Activated T-cell treated with anti-CD3 and anti-CD28 coated beads, Interleukin-2, amount 50 U/mL, for 4 hours (primary cell): ENCODE measurements around the gene OR10V1. TPM values are rescaled to one million over a fixed set of nuclear protein-coding genes. Genes with fewer than 3 reads are reported as not detected.

Experiments
- ATAC-seq, 2 donors: fragments of 200-7000 bp; cut with Tn5 transposase; one replicate each; pipeline ENCODE4 v1.10.0; 2021
- DNase-seq: peaks from one replicate; pipeline ENCODE4 v3.0.0-alpha.2; 2020
- H3K27me3 Mint-ChIP-seq: one replicate; pipeline ENCODE4 v1.8.0; 2021; ENCODE audit warnings: low read depth, mixed read lengths
- H3K36me3 Mint-ChIP-seq: one replicate; pipeline ENCODE4 v1.8.0; 2022; ENCODE audit warnings: mixed read lengths; ENCODE audit not compliant: insufficient read depth
- H3K4me1 Mint-ChIP-seq: one replicate; pipeline ENCODE4 v1.8.0; 2021; ENCODE audit warnings: low read depth, mixed read lengths
- H3K4me3 Mint-ChIP-seq: one replicate; pipeline ENCODE4 v1.8.0; 2021; ENCODE audit warnings: mild to moderate bottlenecking, moderate library complexity, mixed read lengths
- H3K9me3 Mint-ChIP-seq: one replicate; pipeline ENCODE4 v1.8.0; 2021; ENCODE audit warnings: mixed read lengths
- total RNA-seq, 3 donors: library from RNA; stranded (reverse); gene quantifications; one replicate each; pipeline ENCODE4 v1.2.1, GENCODE V29; 2021

The OR10V1 gene, protein sequence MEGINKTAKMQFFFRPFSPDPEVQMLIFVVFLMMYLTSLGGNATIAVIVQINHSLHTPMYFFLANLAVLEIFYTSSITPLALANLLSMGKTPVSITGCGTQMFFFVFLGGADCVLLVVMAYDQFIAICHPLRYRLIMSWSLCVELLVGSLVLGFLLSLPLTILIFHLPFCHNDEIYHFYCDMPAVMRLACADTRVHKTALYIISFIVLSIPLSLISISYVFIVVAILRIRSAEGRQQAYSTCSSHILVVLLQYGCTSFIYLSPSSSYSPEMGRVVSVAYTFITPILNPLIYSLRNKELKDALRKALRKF
- not detected for total RNA-seq

- Mint-ChIP-seq H3K4me3 (no peak within 1 kb of the TSS), H3K9me3 (no peaks in the 10 kb centered on the region), H3K36me3 (no peaks in the 10 kb centered on the region), H3K27me3 (peaks cover 23% of the 10 kb centered on the region), H3K4me1 (no peaks in the 10 kb centered on the region)
- ATAC-seq: no peak
- DNase-seq: no peak
Measured at GRCh38 chr11:59713745-59714144, at the start of gene OR10V1. Gene OR10V1, minus strand, starts transcription at chr11:59713845. Its CDS starts 0 bp downstream, at chr11:59713845.

- H3K27me3 Mint-ChIP-seq: no peaks in the 10 kb centered on the region
- no peak overlapping the region for H3K4me3 Mint-ChIP-seq
- H3K4me1 Mint-ChIP-seq: peaks cover 16% of the 10 kb centered on the region
- no peaks in the 10 kb centered on the region for H3K36me3 Mint-ChIP-seq
- no peak for DNase-seq
- no peak for ATAC-seq
- no peaks in the 10 kb centered on the region for H3K9me3 Mint-ChIP-seq
Measured at GRCh38 chr11:59761993-59762392, 48.3 kb upstream of the OR10V1 start.

GRCh38 chr11:59760771-59761170 lies 47.1 kb upstream of the OR10V1 start:
- no peak for ATAC-seq
- Mint-ChIP-seq H3K4me1 (peaks cover 23% of the 10 kb centered on the region), H3K36me3 (no peaks in the 10 kb centered on the region), H3K4me3 (no peak overlapping the region), H3K9me3 (no peaks in the 10 kb centered on the region), H3K27me3 (no peaks in the 10 kb centered on the region)
- no peak for DNase-seq

GRCh38 chr11:59759900-59760299 lies 46.3 kb upstream of the OR10V1 start:
- no peaks in the 10 kb centered on the region for H3K27me3 Mint-ChIP-seq
- DNase-seq (no peak), ATAC-seq (no peak)
- no peak overlapping the region for H3K4me3 Mint-ChIP-seq
- H3K36me3 Mint-ChIP-seq: no peaks in the 10 kb centered on the region
- peaks cover 18% of the 10 kb centered on the region for H3K4me1 Mint-ChIP-seq
- H3K9me3 Mint-ChIP-seq: no peaks in the 10 kb centered on the region

DNA sequence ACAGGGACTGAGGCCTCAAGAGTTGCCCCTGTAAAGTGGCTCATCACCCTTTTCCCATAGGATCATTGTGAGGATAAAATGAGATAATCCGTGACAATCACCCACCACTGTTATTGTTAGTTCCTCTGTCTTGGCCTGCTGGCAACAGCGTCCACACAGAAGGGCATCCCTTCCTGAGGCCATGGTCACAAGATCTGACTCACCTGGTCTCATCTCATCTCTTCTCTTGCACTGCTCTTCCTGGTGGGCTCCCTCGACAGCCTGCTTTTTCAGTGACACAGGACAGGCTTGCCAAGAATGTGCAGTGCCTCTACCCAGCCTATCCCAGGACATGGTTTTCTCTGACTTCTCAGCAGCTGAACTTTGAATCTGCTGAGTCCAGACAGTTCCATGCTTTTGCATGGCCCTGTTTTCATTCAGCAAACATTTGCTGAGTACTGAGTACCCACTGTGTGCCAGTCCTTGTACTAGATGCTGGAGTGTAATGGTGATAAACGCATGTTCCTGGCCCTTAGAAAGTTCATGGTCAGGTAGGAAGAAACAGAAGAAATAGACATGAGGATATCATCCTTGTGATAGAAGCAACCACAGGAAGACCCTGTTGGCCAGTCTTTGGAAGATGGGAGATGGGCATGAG lies 44.9 kb upstream of the OR10V1 start:
- H3K4me1 Mint-ChIP-seq: peaks cover 23% of the 10 kb centered on the region
- DNase-seq: no peak
- no peaks in the 10 kb centered on the region for H3K36me3 Mint-ChIP-seq
- no peak overlapping the region for H3K4me3 Mint-ChIP-seq
- no peaks in the 10 kb centered on the region for H3K9me3 Mint-ChIP-seq
- ATAC-seq: no peak
- no peaks in the 10 kb centered on the region for H3K27me3 Mint-ChIP-seq

- no peak for ATAC-seq
Measured at GRCh38 chr11:59756845-59757244, 43.2 kb upstream of the OR10V1 start.

GRCh38 chr11:59756558-59756840 lies 42.9 kb upstream of the OR10V1 start:
- peaks cover 23% of the 10 kb centered on the region for H3K4me1 Mint-ChIP-seq
- peak overlapping the region; percentile 83 for H3K4me3 Mint-ChIP-seq

More at GRCh38 chr11:59756845-59757244, 43.2 kb upstream of the OR10V1 start:
- no peaks in the 10 kb centered on the region for H3K36me3 Mint-ChIP-seq
- peaks cover 23% of the 10 kb centered on the region for H3K4me1 Mint-ChIP-seq
- H3K4me3 Mint-ChIP-seq: peak overlapping the region; percentile 83
- no peak for DNase-seq
- H3K27me3 Mint-ChIP-seq: no peaks in the 10 kb centered on the region
- no peaks in the 10 kb centered on the region for H3K9me3 Mint-ChIP-seq

GRCh38 chr11:59755701-59756557 lies 42.3 kb upstream of the OR10V1 start:
- Mint-ChIP-seq H3K9me3 (no peaks in the 10 kb centered on the region), H3K36me3 (no peaks in the 10 kb centered on the region), H3K4me1 (peaks cover 23% of the 10 kb centered on the region), H3K27me3 (no peaks in the 10 kb centered on the region), H3K4me3 (peak overlapping the region; percentile 83)
- peak; percentile 41 to 46 for ATAC-seq
- peak; percentile 44 for DNase-seq

More at GRCh38 chr11:59756558-59756840, 42.9 kb upstream of the OR10V1 start:
- H3K27me3 Mint-ChIP-seq: no peaks in the 10 kb centered on the region
- DNase-seq: no peak
- no peaks in the 10 kb centered on the region for H3K36me3 Mint-ChIP-seq
- no peaks in the 10 kb centered on the region for H3K9me3 Mint-ChIP-seq
- ATAC-seq: no peak

- DNase-seq: peak; percentile 64
- peak within 1 kb of the TSS; percentile 90 for H3K4me3 Mint-ChIP-seq
- peaks cover 2% of the 10 kb centered on the region for H3K27me3 Mint-ChIP-seq
- no peaks in the 10 kb centered on the region for H3K36me3 Mint-ChIP-seq
- peaks cover 23% of the 10 kb centered on the region for H3K4me1 Mint-ChIP-seq
- no peaks in the 10 kb centered on the region for H3K9me3 Mint-ChIP-seq
- peak; percentile 90 to 93 for ATAC-seq
Measured at GRCh38 chr11:59754859-59755700, 41.4 kb upstream of the OR10V1 start, which contains the start of gene STX3. Gene STX3, plus strand, starts transcription at chr11:59755376. Its CDS starts 230 bp downstream, at chr11:59755606.

DNA sequence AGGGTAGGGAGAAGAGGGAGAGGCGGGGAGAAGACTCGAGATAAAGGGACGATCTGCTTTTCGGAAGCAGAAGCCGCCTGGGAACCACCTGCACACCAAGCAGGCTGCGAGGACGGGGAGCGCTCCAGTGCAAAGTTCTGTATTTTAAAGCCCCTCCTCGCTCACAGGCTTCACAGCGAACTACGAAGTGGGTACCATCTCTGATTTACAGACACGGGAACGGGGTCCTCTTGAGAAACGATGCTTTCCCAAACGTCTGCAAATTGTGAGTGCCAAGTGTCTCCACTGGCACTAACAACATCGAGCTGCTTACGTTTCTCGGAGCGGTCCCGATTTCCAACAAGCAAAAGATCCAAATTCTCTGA lies 40.8 kb upstream of the OR10V1 start:
- peak; percentile 25 to 33 for ATAC-seq
- no peaks in the 10 kb centered on the region for H3K36me3 Mint-ChIP-seq
- H3K4me3 Mint-ChIP-seq: peak overlapping the region; percentile 90
- H3K9me3 Mint-ChIP-seq: no peaks in the 10 kb centered on the region
- peaks cover 23% of the 10 kb centered on the region for H3K4me1 Mint-ChIP-seq
- no peak for DNase-seq
- H3K27me3 Mint-ChIP-seq: peaks cover 2% of the 10 kb centered on the region

DNA sequence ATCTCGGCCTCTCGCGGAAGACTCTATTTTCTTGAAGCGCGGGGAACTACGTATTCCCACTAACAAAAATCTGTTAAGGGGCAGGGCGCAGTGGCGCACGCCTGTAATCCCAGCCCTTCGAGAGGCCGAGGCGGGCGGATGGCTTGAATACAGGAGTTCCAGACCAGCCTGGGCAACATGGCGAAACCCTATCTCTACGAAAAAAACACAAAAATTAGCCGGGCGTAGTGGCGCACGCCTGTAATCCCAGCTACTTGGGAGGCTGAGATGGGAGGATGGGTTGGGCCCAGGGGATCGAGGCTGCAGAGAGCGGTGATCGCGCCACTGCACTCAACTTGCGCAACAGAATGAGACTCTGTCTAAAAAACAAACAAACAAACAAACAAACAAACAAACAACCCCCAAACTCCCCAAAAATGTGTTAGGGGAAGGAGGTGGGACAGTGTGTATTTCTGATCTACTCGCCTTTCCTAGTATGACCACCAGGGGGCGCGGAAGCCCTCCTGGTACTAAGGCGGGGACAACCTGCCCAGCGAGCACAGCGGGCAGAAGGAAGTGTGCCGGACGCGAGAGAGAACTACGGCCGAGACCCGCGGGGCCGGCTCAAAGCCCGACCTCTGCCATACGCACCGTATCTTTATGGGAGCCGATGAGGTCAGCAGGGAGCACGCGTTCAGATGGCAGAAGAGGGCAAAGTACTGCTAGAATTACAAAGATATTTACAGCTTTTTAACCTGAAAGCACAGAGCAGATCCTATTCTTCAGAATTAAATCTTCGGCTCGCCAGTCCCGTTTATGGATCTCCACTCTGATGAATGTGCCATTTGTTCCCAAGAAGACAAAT lies 40.2 kb upstream of the OR10V1 start:
- no peaks in the 10 kb centered on the region for H3K36me3 Mint-ChIP-seq
- ATAC-seq: peak; percentile 67 to 69
- peaks cover 23% of the 10 kb centered on the region for H3K4me1 Mint-ChIP-seq
- DNase-seq: peak; percentile 80
- H3K4me3 Mint-ChIP-seq: peak overlapping the region; percentile 90
- H3K27me3 Mint-ChIP-seq: peaks cover 8% of the 10 kb centered on the region
- H3K9me3 Mint-ChIP-seq: no peaks in the 10 kb centered on the region

DNA sequence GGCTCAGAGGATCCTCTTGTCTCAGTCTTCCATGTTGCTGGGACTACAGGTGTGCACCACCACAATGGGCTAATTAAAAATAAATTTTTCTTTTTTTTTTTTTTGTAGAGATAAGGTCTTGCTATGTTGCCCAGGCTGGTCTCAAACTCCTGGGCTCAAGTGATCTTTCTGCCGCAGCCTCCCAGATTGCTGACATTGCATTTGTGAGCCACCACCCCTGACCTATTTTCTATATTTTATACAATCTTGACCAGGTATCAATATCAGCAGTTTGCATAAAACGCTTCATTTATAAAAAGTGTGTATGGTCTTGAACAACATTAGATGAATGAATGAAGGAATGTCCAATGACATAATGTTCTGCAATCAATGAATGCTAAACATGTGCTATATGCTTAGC lies 32.5 kb upstream of the OR10V1 start:
- Mint-ChIP-seq H3K27me3 (peaks cover 21% of the 10 kb centered on the region), H3K4me3 (no peak overlapping the region), H3K36me3 (no peaks in the 10 kb centered on the region), H3K9me3 (no peaks in the 10 kb centered on the region), H3K4me1 (no peaks in the 10 kb centered on the region)
- ATAC-seq (no peak), DNase-seq (no peak)

GRCh38 chr11:59730896-59731565 lies 17.4 kb upstream of the OR10V1 start:
- no peak for ATAC-seq
- Mint-ChIP-seq H3K9me3 (no peaks in the 10 kb centered on the region), H3K36me3 (no peaks in the 10 kb centered on the region), H3K4me3 (no peak overlapping the region), H3K27me3 (no peaks in the 10 kb centered on the region), H3K4me1 (peaks cover 6% of the 10 kb centered on the region)
- DNase-seq: no peak
